Spleen (tissue), 7 donors: ENCODE data around the gene MTA2.

ENCODE experiments used
- CTCF ChIP-seq, 11 experiments: fragments of 200-600 bp in 7 of 11; fragments of 450-650 bp in 4 of 11; sonication (generic) in 4 of 11; IDR thresholded peaks in 8 of 11; conservative IDR thresholded peaks in 3 of 11; 1 replicate in 7 of 11; 2 replicates in 4 of 11; pipeline versions ENCODE4 v1.4.0 to v1.8.0; 2016 to 2021; ENCODE audit warnings: antibody characterized with exemption in 11 of 11, inconsistent platforms in 4 of 11, mild to moderate bottlenecking in 1 of 11
- POLR2A ChIP-seq, 3 donors: fragments of 450-650 bp; IDR thresholded peaks; one replicate each; pipeline ENCODE4 v1.5.1; 2017; ENCODE audit warnings: antibody characterized with exemption in 3 of 3, mild to moderate bottlenecking in 1 of 3
- POLR2AphosphoS5 ChIP-seq, 3 donors: sonication (generic); formaldehyde crosslinking; IDR thresholded peaks; one replicate each; pipeline ENCODE4 v1.5.1; 2017; ENCODE audit warnings: antibody characterized with exemption in 3 of 3
- donor health status: DM: no; HTN: no; CAD: no; lungs with moderate emphysema.
- donor health status: DM: no; HTN: no; CAD: no.
- donor health status: DM: no; HTN: no; CAD: no.

- TF ChIP-seq CTCF (IDR thresholded peaks at IDR 0.05 in 8 of 11, conservative IDR thresholded peaks at IDR 0.05 in 3 of 11) (peak; percentile 22 to 77 (median 62)), POLR2AphosphoS5 (IDR thresholded peaks at IDR 0.05) (peak in 2 of 3 donors; percentile 50 to 79), POLR2A (IDR thresholded peaks at IDR 0.05) (no peak)
These were observed 8.1 kb downstream of the MTA2 start for GRCh38 chr11:62593434-62594044.
